ENCODE results near the gene AGAP2.

The AGAP2 gene

GRCh38 chr12:57695770-57696432 is 42.6 kb downstream of the AGAP2 start:
- no peak for DNase-seq (ENCODE audit: low read depth)
- no peak for TF ChIP-seq CTCF (IDR thresholded peaks at IDR 0.05; ENCODE audit: control insufficient read depth, insufficient read depth, low read depth, low read length, missing control alignments)
- no peak overlapping the region for H3K4me3 ChIP-seq (ENCODE audit: control insufficient read depth, low read depth, low read length)

- TF ChIP-seq CTCF (IDR thresholded peaks at IDR 0.05; ENCODE audit: control insufficient read depth, insufficient read depth, low read depth, low read length, missing control alignments) = no peak
- DNase-seq (ENCODE audit: low read depth) = no peak
- peak overlapping the region; percentile 97 for H3K4me3 ChIP-seq (ENCODE audit: control insufficient read depth, low read depth, low read length)
Observed at GRCh38 chr12:57694459-57695019, 44.0 kb downstream of the AGAP2 start.

- peak within 1 kb of the TSS; percentile 97 for H3K4me3 ChIP-seq (ENCODE audit: control insufficient read depth, low read depth, low read length)
- DNase-seq (ENCODE audit: low read depth) = peak; percentile 100
- TF ChIP-seq CTCF (IDR thresholded peaks at IDR 0.05; ENCODE audit: control insufficient read depth, insufficient read depth, low read depth, low read length, missing control alignments) = peak; percentile 74
Observed at GRCh38 chr12:57693659-57694458, 44.7 kb downstream of the AGAP2 start, which contains the start of gene OS9. Gene OS9 (plus strand): TSS chr12:57694132. CDS start chr12:57694162, 30 bp downstream.

- TF ChIP-seq CTCF (IDR thresholded peaks at IDR 0.05; ENCODE audit: control insufficient read depth, insufficient read depth, low read depth, low read length, missing control alignments) = no peak
- DNase-seq (ENCODE audit: low read depth) = no peak
- H3K4me3 ChIP-seq (ENCODE audit: control insufficient read depth, low read depth, low read length) = no peak overlapping the region
Observed at GRCh38 chr12:57693317-57693658, 45.3 kb downstream of the AGAP2 start.

GRCh38 chr12:57692500-57692899 is 46.0 kb downstream of the AGAP2 start:
- H3K4me3 ChIP-seq (ENCODE audit: control insufficient read depth, low read depth, low read length) = no peak overlapping the region
- no peak for TF ChIP-seq CTCF (IDR thresholded peaks at IDR 0.05; ENCODE audit: control insufficient read depth, insufficient read depth, low read depth, low read length, missing control alignments)

GRCh38 chr12:57688931-57689330 is 49.6 kb downstream of the AGAP2 start:
- no peak for DNase-seq (ENCODE audit: low read depth)
- TF ChIP-seq CTCF (IDR thresholded peaks at IDR 0.05; ENCODE audit: control insufficient read depth, insufficient read depth, low read depth, low read length, missing control alignments) = no peak

More at GRCh38 chr12:57692500-57692899, 46.0 kb downstream of the AGAP2 start:
- DNase-seq (ENCODE audit: low read depth) = no peak

More at GRCh38 chr12:57688931-57689330, 49.6 kb downstream of the AGAP2 start:
- H3K4me3 ChIP-seq (ENCODE audit: control insufficient read depth, low read depth, low read length) = no peak overlapping the region
